ENCODE measurements around the gene NCKAP5L.
"Not testable (repeated sequence)": the region's sequence is repeated elsewhere in the genome, so short reads cannot be mapped to it uniquely, and the experiment has no call there.

Gene NCKAP5L

GRCh38 chr12:49865782-49866135 lies 37.5 kb upstream of the NCKAP5L start:
- ChIA-PET CTCF (interaction anchor here (1.1 to 5.2 kb wide), 13 partner anchors 10 to 101 kb away, joined by 3 to 30 read pairs (median 11); no protein-coding TSS in a partner anchor), POLR2A (no interaction called here)
- no peak for DNase-seq (ENCODE audit: extremely low spot score)
- TF ChIP-seq, protein P1, sequence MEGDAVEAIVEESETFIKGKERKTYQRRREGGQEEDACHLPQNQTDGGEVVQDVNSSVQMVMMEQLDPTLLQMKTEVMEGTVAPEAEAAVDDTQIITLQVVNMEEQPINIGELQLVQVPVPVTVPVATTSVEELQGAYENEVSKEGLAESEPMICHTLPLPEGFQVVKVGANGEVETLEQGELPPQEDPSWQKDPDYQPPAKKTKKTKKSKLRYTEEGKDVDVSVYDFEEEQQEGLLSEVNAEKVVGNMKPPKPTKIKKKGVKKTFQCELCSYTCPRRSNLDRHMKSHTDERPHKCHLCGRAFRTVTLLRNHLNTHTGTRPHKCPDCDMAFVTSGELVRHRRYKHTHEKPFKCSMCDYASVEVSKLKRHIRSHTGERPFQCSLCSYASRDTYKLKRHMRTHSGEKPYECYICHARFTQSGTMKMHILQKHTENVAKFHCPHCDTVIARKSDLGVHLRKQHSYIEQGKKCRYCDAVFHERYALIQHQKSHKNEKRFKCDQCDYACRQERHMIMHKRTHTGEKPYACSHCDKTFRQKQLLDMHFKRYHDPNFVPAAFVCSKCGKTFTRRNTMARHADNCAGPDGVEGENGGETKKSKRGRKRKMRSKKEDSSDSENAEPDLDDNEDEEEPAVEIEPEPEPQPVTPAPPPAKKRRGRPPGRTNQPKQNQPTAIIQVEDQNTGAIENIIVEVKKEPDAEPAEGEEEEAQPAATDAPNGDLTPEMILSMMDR (IDR thresholded peaks at IDR 0.05; ENCODE audit: control extremely low read depth, extremely low read depth, low read depth, missing control alignments) = no peak

DNA sequence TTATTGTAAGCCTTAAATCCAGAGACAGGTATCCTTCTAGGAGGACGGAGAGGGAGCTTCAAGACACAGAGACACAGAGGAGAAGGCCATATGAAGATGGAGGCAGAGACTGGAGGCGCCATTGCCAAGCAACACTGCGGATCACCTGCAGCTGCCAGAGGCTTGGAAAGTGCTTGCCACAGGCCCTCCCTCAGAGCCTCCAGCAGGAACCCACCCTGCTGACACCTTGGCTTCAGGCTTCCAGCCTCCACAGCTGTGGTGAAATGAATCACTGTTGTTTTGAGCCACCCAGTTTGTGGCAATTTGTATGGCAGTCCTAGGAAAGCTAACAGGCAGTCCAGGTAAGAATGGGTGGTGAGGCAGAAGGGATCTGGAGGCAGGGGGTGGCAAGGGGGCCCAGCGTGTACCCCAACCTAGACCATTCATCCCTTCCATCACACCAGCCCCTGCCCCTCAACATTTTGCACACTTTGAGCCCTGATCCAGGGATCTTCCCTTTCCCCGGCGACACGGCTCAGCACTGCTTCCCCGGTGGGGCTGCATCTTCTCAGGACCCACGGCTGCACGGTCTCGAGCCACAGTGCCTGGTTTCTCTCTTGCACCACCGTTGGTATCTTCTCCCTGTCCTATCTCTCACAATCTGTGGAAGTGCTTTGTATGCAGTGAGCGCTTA lies 37.0 kb upstream of the NCKAP5L start:
- TF ChIP-seq, protein P1 (IDR thresholded peaks at IDR 0.05; ENCODE audit: control extremely low read depth, extremely low read depth, low read depth, missing control alignments) = no peak
- CTCF ChIA-PET = interaction anchor here (0.7 to 5.2 kb wide), 11 partner anchors 9 to 229 kb away, joined by 3 to 30 read pairs (median 11); partner anchors contain the start of gene TMBIM6
- DNase-seq (ENCODE audit: extremely low spot score) = no peak
- POLR2A ChIA-PET = no interaction called here

DNA sequence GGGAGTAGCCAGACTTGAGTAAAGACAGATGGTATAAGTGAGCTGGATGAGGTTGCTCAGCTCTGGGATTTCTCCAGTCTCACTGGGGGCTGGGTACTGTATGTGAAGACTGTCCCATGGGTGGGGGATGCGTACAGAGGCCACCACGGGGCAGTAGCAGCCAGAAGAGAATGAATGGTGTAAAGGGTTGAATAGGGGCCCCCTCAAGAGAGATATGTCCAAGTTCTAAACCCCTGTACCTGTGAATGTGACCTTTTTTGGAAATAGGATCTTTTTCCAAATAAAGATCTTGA lies 36.5 kb upstream of the NCKAP5L start:
- no peak for DNase-seq (ENCODE audit: extremely low spot score)
- TF ChIP-seq, protein P1 (IDR thresholded peaks at IDR 0.05; ENCODE audit: control extremely low read depth, extremely low read depth, low read depth, missing control alignments) = no peak
- ChIA-PET CTCF (interaction anchor here (0.7 to 5.2 kb wide), 7 partner anchors 9 to 229 kb away, joined by 3 to 30 read pairs (median 3); partner anchors contain the start of gene TMBIM6), POLR2A (no interaction called here)

GRCh38 chr12:49863946-49864797 lies 36.0 kb upstream of the NCKAP5L start:
- no peak for DNase-seq (ENCODE audit: extremely low spot score)
- POLR2A ChIA-PET = no interaction called here
- TF ChIP-seq, protein P1 (IDR thresholded peaks at IDR 0.05; ENCODE audit: control extremely low read depth, extremely low read depth, low read depth, missing control alignments) = no peak
- CTCF ChIA-PET = interaction anchor here (0.7 to 5.2 kb wide), 7 partner anchors 8 to 228 kb away, joined by 3 to 30 read pairs (median 3); partner anchors contain the start of gene TMBIM6

DNA sequence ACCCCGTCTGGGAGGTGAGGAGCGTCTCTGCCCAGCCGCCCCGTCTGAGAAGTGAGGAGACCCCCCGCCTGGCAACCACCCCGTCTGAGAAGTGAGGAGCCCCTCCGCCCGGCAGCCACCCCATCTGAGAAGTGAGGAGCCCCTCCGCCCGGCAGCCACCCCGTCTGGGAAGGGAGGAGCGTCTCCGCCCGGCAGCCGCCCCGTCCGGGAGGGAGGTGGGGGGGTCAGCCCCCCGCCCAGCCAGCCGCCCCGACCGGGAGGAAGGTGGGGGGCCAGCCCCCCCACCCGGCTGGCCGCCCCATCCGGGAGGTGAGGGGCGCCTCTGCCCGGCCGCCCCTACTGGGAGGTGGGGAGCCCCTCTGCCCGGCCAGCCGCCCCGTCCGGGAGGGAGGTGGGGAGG lies 32.7 kb upstream of the NCKAP5L start:
- DNase-seq (ENCODE audit: extremely low spot score); CTCF ChIA-PET; POLR2A ChIA-PET: not testable (repeated sequence)

DNA sequence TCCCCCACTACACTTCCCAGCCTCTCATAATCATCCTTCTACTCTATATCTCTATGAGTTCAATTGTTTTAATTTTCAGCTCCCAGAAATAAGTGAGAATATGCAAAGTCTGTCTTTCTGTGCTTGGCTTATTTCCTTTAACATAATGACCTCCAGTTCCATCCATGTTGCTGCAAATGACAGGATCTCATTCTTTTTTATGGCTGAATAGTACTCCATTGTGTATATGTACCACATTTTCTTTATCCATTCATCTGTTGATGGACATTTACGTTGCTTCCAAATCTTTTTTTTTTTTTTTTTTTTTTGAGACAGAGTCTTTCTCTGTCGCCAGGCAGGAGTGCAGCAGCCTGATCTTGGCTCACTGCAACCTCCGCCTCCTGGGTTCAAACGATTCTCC lies 27.7 kb upstream of the NCKAP5L start:
- POLR2A ChIA-PET = interaction anchor here (0.7 kb wide), 1 partner anchor 110 kb away, joined by 3 read pairs; no protein-coding TSS in a partner anchor
- DNase-seq (ENCODE audit: extremely low spot score) = not testable (repeated sequence)
- CTCF ChIA-PET = interaction anchor here (1.0 to 3.7 kb wide), 4 partner anchors 9 to 16 kb away, joined by 4 to 30 read pairs (median 4); no protein-coding TSS in a partner anchor

GRCh38 chr12:49854976-49855375 lies 26.8 kb upstream of the NCKAP5L start:
- TF ChIP-seq, protein P1 (IDR thresholded peaks at IDR 0.05; ENCODE audit: control extremely low read depth, extremely low read depth, low read depth, missing control alignments) = no peak
- no peak for DNase-seq (ENCODE audit: extremely low spot score)
- ChIA-PET POLR2A (no interaction called here), CTCF (interaction anchor here (1.0 to 3.7 kb wide), 2 partner anchors 8 to 12 kb away, joined by 4 to 30 read pairs; no protein-coding TSS in a partner anchor)
